ENCODE measurements around the gene DMRT3. TPM values are rescaled to one million over a fixed set of nuclear protein-coding genes. Genes with fewer than 3 reads are reported as not detected.

The DMRT3 gene
- total RNA-seq (0.05 TPM), polyA plus RNA-seq (0.21 TPM)
- long read RNA-seq, donor 1, result 0 reads
- long read RNA-seq, donor 2, result 0 reads
- long read RNA-seq, donor 3, result 0 reads
- long read RNA-seq, donor 4, result 0 reads
- long read RNA-seq, donor 5, result 0 reads
- long read RNA-seq, donor 6, result 0 reads
- long read RNA-seq, donor 7, result 0 reads
- long read RNA-seq, donor 8, result 0 reads
- long read RNA-seq, donor 9, result 0 reads
- long read RNA-seq, donor 10, result 0 reads

GRCh38 chr9:976258-976942, at the start of gene DMRT3:
Gene DMRT3, plus strand, starts transcription at chr9:976655. Its CDS starts 347 bp downstream, at chr9:977002.
- peaks cover 4 to 10% of the 10 kb centered on the region in 2 donors for H3K9me3 ChIP-seq (ENCODE audit: control insufficient read depth in 2 of 2, insufficient read depth in 1 of 2, low read length in 1 of 2)
- H3K36me3 ChIP-seq (ENCODE audit: control insufficient read depth in 2 of 2, insufficient read depth in 2 of 2, low read length in 1 of 2), result no peaks in the 10 kb centered on the region
- peaks cover 3 to 7% of the 10 kb centered on the region in 2 donors for H3K4me1 ChIP-seq (ENCODE audit: control insufficient read depth in 2 of 2, insufficient read depth in 2 of 2, low read length in 2 of 2)
- peaks cover 86 to 97% of the 10 kb centered on the region in 2 donors for H3K27me3 ChIP-seq (ENCODE audit: control insufficient read depth in 2 of 2, insufficient read depth in 1 of 2, low read length in 1 of 2)
- 4% methylated on average over 70 of the region's 70 CpGs for WGBS
- H3K27ac ChIP-seq (ENCODE audit: low read depth in 1 of 2, low read length in 1 of 2), result no peak within 1 kb of the TSS
- no peak within 1 kb of the TSS for H3K4me3 ChIP-seq (ENCODE audit: low read length in 2 of 2)
- no peak for DNase-seq (ENCODE audit: low read depth in 6 of 9, low spot score in 9 of 9)

GRCh38 chr9:926976-927375, 49.5 kb upstream of the DMRT3 start:
- H3K4me1 ChIP-seq (ENCODE audit: control insufficient read depth in 2 of 2, insufficient read depth in 2 of 2, low read length in 2 of 2), result no peaks in the 10 kb centered on the region
- no peaks in the 10 kb centered on the region for H3K36me3 ChIP-seq (ENCODE audit: control insufficient read depth in 2 of 2, insufficient read depth in 2 of 2, low read length in 1 of 2)
- WGBS, result 94% methylated on average over 8 of the region's 8 CpGs
- no peaks in the 10 kb centered on the region for H3K27me3 ChIP-seq (ENCODE audit: control insufficient read depth in 2 of 2, insufficient read depth in 1 of 2, low read length in 1 of 2)
- no peaks in the 10 kb centered on the region for H3K9me3 ChIP-seq (ENCODE audit: control insufficient read depth in 2 of 2, insufficient read depth in 1 of 2, low read length in 1 of 2)
- no peak overlapping the region for H3K27ac ChIP-seq (ENCODE audit: low read depth in 1 of 2, low read length in 1 of 2)
- no peak overlapping the region for H3K4me3 ChIP-seq (ENCODE audit: low read length in 2 of 2)
- no peak for DNase-seq (ENCODE audit: low read depth in 6 of 9, low spot score in 9 of 9)

- 74% methylated on average over 6 of the region's 6 CpGs for WGBS
These were observed 48.0 kb upstream of the DMRT3 start for GRCh38 chr9:928363-929042.

GRCh38 chr9:929719-930118, 46.7 kb upstream of the DMRT3 start:
- no peak overlapping the region for H3K27ac ChIP-seq (ENCODE audit: low read depth in 1 of 2, low read length in 1 of 2)
- no peaks in the 10 kb centered on the region for H3K4me1 ChIP-seq (ENCODE audit: control insufficient read depth in 2 of 2, insufficient read depth in 2 of 2, low read length in 2 of 2)
- H3K27me3 ChIP-seq (ENCODE audit: control insufficient read depth in 2 of 2, insufficient read depth in 1 of 2, low read length in 1 of 2), result no peaks in the 10 kb centered on the region
- H3K36me3 ChIP-seq (ENCODE audit: control insufficient read depth in 2 of 2, insufficient read depth in 2 of 2, low read length in 1 of 2), result no peaks in the 10 kb centered on the region
- no peaks in the 10 kb centered on the region for H3K9me3 ChIP-seq (ENCODE audit: control insufficient read depth in 2 of 2, insufficient read depth in 1 of 2, low read length in 1 of 2)
- no peak overlapping the region for H3K4me3 ChIP-seq (ENCODE audit: low read length in 2 of 2)
- 93% methylated on average over 4 of the region's 4 CpGs for WGBS
- DNase-seq (ENCODE audit: low read depth in 6 of 9, low spot score in 9 of 9), result no peak

More at GRCh38 chr9:928363-929042, 48.0 kb upstream of the DMRT3 start:
- Histone ChIP-seq H3K4me1 (ENCODE audit: control insufficient read depth in 2 of 2, insufficient read depth in 2 of 2, low read length in 2 of 2) (no peaks in the 10 kb centered on the region), H3K4me3 (ENCODE audit: low read length in 2 of 2) (no peak overlapping the region), H3K27me3 (ENCODE audit: control insufficient read depth in 2 of 2, insufficient read depth in 1 of 2, low read length in 1 of 2) (no peaks in the 10 kb centered on the region), H3K36me3 (ENCODE audit: control insufficient read depth in 2 of 2, insufficient read depth in 2 of 2, low read length in 1 of 2) (no peaks in the 10 kb centered on the region), H3K9me3 (ENCODE audit: control insufficient read depth in 2 of 2, insufficient read depth in 1 of 2, low read length in 1 of 2) (no peaks in the 10 kb centered on the region), H3K27ac (ENCODE audit: low read depth in 1 of 2, low read length in 1 of 2) (no peak overlapping the region)
- DNase-seq (ENCODE audit: low read depth in 6 of 9, low spot score in 9 of 9), result peak in 1 of 9 donors; percentile 6

- WGBS, result 94% methylated on average over 4 of the region's 4 CpGs
- H3K4me3 ChIP-seq (ENCODE audit: low read length in 2 of 2), result no peak overlapping the region
- no peaks in the 10 kb centered on the region for H3K9me3 ChIP-seq (ENCODE audit: control insufficient read depth in 2 of 2, insufficient read depth in 1 of 2, low read length in 1 of 2)
- no peak overlapping the region for H3K27ac ChIP-seq (ENCODE audit: low read depth in 1 of 2, low read length in 1 of 2)
- no peaks in the 10 kb centered on the region for H3K4me1 ChIP-seq (ENCODE audit: control insufficient read depth in 2 of 2, insufficient read depth in 2 of 2, low read length in 2 of 2)
- no peaks in the 10 kb centered on the region for H3K27me3 ChIP-seq (ENCODE audit: control insufficient read depth in 2 of 2, insufficient read depth in 1 of 2, low read length in 1 of 2)
- no peaks in the 10 kb centered on the region for H3K36me3 ChIP-seq (ENCODE audit: control insufficient read depth in 2 of 2, insufficient read depth in 2 of 2, low read length in 1 of 2)
- no peak for DNase-seq (ENCODE audit: low read depth in 6 of 9, low spot score in 9 of 9)
These were observed 43.1 kb upstream of the DMRT3 start for GRCh38 chr9:933356-933755.

- no peaks in the 10 kb centered on the region for H3K4me1 ChIP-seq (ENCODE audit: control insufficient read depth in 2 of 2, insufficient read depth in 2 of 2, low read length in 2 of 2)
- DNase-seq (ENCODE audit: low read depth in 6 of 9, low spot score in 9 of 9), result no peak
- H3K27ac ChIP-seq (ENCODE audit: low read depth in 1 of 2, low read length in 1 of 2), result no peak overlapping the region
- H3K36me3 ChIP-seq (ENCODE audit: control insufficient read depth in 2 of 2, insufficient read depth in 2 of 2, low read length in 1 of 2), result no peaks in the 10 kb centered on the region
- no peaks in the 10 kb centered on the region for H3K27me3 ChIP-seq (ENCODE audit: control insufficient read depth in 2 of 2, insufficient read depth in 1 of 2, low read length in 1 of 2)
- 78% methylated on average over 10 of the region's 10 CpGs for WGBS
- no peak overlapping the region for H3K4me3 ChIP-seq (ENCODE audit: low read length in 2 of 2)
- H3K9me3 ChIP-seq (ENCODE audit: control insufficient read depth in 2 of 2, insufficient read depth in 1 of 2, low read length in 1 of 2), result no peaks in the 10 kb centered on the region
These were observed 41.0 kb upstream of the DMRT3 start for GRCh38 chr9:935348-935965.

GRCh38 chr9:942805-943580, 33.5 kb upstream of the DMRT3 start:
- no peaks in the 10 kb centered on the region for H3K4me1 ChIP-seq (ENCODE audit: control insufficient read depth in 2 of 2, insufficient read depth in 2 of 2, low read length in 2 of 2)
- DNase-seq (ENCODE audit: low read depth in 6 of 9, low spot score in 9 of 9), result no peak
- H3K4me3 ChIP-seq (ENCODE audit: low read length in 2 of 2), result no peak overlapping the region
- 75% methylated on average over 6 of the region's 6 CpGs for WGBS
- no peaks in the 10 kb centered on the region for H3K36me3 ChIP-seq (ENCODE audit: control insufficient read depth in 2 of 2, insufficient read depth in 2 of 2, low read length in 1 of 2)
- no peaks in the 10 kb centered on the region for H3K27me3 ChIP-seq (ENCODE audit: control insufficient read depth in 2 of 2, insufficient read depth in 1 of 2, low read length in 1 of 2)
- H3K9me3 ChIP-seq (ENCODE audit: control insufficient read depth in 2 of 2, insufficient read depth in 1 of 2, low read length in 1 of 2), result no peaks in the 10 kb centered on the region
- H3K27ac ChIP-seq (ENCODE audit: low read depth in 1 of 2, low read length in 1 of 2), result no peak overlapping the region

- Histone ChIP-seq H3K4me3 (ENCODE audit: low read length in 2 of 2) (no peak overlapping the region), H3K4me1 (ENCODE audit: control insufficient read depth in 2 of 2, insufficient read depth in 2 of 2, low read length in 2 of 2) (no peaks in the 10 kb centered on the region), H3K36me3 (ENCODE audit: control insufficient read depth in 2 of 2, insufficient read depth in 2 of 2, low read length in 1 of 2) (no peaks in the 10 kb centered on the region), H3K9me3 (ENCODE audit: control insufficient read depth in 2 of 2, insufficient read depth in 1 of 2, low read length in 1 of 2) (no peaks in the 10 kb centered on the region), H3K27me3 (ENCODE audit: control insufficient read depth in 2 of 2, insufficient read depth in 1 of 2, low read length in 1 of 2) (peaks cover 0 to 2% of the 10 kb centered on the region in 2 donors), H3K27ac (ENCODE audit: low read depth in 1 of 2, low read length in 1 of 2) (no peak overlapping the region)
- 90% methylated on average over 3 of the region's 3 CpGs for WGBS
- no peak for DNase-seq (ENCODE audit: low read depth in 6 of 9, low spot score in 9 of 9)
These were observed 28.5 kb upstream of the DMRT3 start for GRCh38 chr9:947985-948384.
